NCI-H1436 (cell line): ENCODE measurements around the gene SIKE1.
"Not testable (repeated sequence)": the region's sequence is repeated elsewhere in the genome, so short reads cannot be mapped to it uniquely, and the experiment has no call there.

ENCODE experiments used
- DNase-seq: peaks from one replicate; lab custom pipeline; 2025; lab: John Stamatoyannopoulos, UW

SIKE1 gene

GRCh38 chr1:114780344-114781226, at the start of gene SIKE1:
Gene SIKE1, minus strand, starts transcription at chr1:114780685. Its CDS starts 78 bp downstream, at chr1:114780607.
- peak; percentile 87 for DNase-seq

DNA sequence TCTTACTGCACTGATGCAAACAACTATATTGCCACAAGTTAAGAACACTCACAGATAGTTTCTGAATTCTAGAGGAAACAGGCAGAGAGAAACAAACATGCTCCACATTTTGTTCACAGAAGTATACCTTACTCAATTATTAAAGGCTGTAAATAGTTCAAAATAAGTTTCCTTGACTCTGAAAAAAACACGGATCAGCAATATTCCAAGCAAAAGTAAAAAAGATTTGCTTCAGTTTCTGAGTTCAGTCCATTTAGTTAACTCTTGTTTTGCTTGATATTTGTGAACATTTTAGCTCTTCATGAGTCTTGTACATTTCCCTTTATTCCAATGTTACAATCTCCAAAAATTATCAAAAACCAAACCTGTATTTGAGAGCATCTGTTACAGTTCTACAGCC, 49.6 kb upstream of the SIKE1 start:
- DNase-seq, result not testable (repeated sequence)

- DNase-seq, result no peak
These were observed 47.8 kb upstream of the SIKE1 start for GRCh38 chr1:114828251-114828650.

GRCh38 chr1:114821978-114822377, 41.5 kb upstream of the SIKE1 start:
- no peak for DNase-seq

DNA sequence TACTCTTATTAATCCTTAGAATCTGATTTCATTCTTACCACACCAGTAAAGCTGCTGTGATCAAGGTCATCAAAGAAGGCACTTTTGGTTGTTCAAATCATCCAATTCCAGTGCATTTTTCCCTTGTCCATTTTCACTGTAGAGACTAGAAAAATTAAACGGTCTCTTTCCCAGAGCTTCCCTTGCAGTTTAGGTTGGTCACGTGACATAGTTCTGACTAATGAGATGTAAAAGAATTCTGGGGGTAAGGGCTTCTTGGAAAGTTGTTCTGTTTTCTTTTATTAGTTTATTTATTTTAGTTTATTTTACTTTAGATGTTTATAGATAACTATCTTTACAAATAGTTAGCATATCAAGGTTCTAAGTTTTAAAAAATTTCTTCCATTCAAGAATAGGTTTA, 39.9 kb upstream of the SIKE1 start:
- DNase-seq, result no peak

DNA sequence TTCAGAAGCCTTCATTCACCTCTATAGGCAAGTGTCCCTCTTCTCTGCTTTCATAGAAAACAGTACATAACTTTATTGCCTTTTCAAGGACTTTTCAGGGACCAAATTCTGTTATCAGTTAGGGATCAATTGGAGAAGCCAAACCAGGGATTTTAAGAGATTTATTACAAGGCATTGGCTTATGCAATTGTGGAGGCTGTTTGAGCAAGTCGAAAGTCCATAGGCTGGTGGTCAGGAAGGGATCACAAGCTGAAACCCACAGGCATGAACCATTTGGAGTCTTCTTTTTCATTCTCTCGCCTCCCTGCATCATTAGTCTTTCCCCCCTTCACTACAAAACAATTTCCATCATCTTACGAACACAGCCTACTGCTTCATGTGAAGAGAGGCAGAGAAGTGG, 39.4 kb upstream of the SIKE1 start:
- no peak for DNase-seq

- DNase-seq, result not testable (repeated sequence)
These were observed 24.0 kb upstream of the SIKE1 start for GRCh38 chr1:114804449-114804848.

DNA sequence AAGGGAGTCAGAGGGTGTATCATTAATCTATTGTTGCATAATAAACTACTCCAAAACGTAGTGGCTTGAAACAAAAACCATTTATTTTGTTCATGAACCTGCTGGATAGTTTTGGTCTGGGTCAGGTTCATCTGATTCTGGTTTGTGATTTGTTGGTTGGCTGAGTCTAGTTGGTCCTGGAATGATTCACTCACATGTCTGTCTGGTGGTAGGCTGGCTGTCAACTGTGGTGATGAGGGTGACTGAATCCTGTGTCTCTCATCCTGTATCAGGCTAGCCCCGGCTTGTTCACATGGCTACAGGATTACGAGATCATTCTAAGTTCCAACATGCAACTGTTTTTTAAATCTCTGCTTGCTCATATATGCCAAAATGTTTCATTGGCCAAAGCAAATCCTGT, 22.5 kb upstream of the SIKE1 start:
- no peak for DNase-seq

DNA sequence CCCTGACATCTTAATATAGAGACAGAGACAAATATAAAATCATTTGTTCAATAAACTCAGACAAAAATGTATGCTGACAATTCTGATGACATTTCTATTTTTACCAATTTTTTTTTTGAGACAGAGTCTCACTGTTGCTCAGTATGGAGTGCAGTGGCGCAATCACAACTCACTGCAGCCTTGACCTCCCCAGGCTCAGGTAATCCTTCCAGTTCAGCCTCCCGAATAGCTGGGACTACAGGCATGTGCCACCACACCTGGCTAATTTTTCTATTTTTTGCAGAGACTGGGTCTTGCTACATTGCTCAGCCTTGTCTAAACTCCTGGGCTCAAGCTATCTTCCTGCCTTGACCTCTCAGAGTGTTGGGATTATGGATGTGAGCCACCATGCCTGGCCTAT, 13.6 kb upstream of the SIKE1 start:
- no peak for DNase-seq

- not testable (repeated sequence) for DNase-seq
These were observed 10.1 kb upstream of the SIKE1 start for GRCh38 chr1:114790581-114790980.

DNA sequence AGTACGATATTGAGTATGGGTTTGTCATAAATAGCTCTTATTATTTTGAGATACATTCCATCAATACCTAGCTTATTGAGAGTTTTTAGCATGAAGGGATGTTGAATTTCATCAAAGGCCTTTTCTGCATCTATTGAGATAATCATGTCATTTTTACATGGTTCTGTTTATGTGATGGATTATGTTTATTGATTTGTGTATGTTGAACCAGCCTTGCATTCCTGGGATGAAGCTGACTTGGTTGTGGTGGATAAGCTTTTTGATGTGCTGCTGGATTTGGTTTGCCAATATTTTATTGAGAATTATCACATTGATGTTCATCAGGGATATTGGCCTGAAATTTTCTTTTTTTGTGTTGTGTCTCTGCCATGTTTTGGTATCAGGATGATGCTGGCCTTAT, 6.0 kb upstream of the SIKE1 start:
- DNase-seq, result not testable (repeated sequence)

GRCh38 chr1:114782476-114782875, 2.0 kb upstream of the SIKE1 start:
- no peak for DNase-seq

DNA sequence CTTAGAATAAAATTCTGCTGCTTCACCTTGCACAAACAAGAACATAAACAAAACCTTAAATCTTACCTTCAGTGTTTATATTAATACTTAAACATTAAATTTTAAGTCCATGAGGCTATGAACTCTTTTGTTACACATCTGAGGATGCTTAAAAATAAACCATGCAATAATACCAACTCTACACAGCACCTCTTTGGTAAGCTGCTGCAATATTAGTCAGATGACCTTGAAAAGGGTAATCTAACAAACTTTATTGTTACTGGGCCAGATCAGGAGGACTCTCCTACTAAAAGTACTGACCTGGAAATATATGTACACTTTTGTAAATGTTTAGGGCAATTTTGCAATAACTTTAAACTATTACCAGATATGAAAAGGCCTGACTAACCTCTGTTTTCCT, 763 bp downstream of the SIKE1 start:
- no peak for DNase-seq

DNA sequence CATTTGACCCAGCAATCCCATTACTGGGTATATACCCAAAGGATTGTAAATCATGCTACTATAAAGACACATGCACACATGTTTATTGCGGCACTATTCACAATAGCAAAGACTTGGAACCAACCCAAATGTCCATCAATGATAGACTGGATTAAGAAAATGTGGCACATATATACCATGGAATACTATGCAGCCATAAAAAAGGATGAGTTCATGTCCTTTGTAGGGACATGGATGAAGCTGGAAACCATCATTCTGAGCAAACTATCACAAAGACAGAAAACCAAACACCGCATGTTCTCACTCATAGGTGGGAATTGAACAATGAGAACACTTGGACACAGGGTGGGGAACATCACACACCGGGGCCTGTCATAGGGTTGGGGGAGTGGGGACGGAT, 3.8 kb downstream of the SIKE1 start:
- DNase-seq, result not testable (repeated sequence)

DNA sequence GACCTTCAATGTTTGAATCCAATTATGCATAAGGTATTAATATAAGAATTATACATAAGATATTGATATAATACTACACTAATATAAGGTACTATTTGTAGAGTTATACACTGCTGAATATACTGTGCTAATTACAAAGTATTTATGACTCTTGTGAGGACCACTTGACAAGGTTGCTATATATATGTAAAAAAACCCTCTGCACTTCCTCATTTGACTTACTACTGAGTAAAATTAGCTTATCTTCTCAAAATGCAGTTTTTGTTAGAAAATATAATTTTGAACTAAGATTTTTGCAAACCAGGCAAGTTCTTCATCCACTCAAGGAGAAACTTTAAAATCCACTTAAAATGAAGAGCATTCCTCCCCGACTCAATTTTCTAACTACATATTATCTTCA, 8.5 kb downstream of the SIKE1 start:
- no peak for DNase-seq

DNA sequence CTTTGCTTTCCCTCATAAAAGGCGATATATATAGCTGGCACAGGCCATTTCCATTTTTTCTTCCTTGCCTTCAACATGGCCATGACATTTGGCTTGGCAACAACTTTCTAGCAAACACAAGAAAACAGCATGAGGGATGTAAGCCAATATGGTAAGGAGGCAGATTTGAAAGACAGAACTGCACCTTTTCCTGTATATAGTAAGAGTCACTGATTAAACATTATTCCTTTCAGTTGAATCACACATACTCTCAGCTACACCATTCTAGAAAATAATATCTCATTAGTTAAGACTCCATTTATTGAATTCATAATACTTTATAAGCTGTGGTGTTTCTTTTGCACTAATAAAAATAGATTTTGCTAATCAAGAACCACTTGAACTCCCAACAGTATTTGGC, 9.5 kb downstream of the SIKE1 start:
- DNase-seq, result no peak

DNA sequence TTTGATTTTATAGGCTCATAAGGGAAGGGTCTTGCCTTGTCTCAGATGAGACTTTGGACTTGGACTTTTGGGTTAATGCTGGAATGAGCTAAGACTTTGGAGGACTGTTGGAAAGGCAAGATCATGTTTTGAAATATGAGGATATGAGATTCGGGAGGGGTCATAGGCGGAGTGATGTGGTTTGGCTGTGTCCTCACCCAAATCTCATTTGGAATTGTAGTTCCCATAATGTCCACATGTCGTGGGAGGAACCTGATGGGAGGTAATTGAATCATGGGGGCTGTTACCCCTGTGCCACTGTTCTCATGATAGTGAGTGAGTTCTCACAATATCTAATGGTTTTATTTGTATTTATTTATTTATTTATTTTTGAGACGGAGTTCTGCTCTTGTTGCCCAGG, 15.8 kb downstream of the SIKE1 start:
- no peak for DNase-seq

- no peak for DNase-seq
These were observed 22.1 kb downstream of the SIKE1 start for GRCh38 chr1:114758256-114758832.

DNA sequence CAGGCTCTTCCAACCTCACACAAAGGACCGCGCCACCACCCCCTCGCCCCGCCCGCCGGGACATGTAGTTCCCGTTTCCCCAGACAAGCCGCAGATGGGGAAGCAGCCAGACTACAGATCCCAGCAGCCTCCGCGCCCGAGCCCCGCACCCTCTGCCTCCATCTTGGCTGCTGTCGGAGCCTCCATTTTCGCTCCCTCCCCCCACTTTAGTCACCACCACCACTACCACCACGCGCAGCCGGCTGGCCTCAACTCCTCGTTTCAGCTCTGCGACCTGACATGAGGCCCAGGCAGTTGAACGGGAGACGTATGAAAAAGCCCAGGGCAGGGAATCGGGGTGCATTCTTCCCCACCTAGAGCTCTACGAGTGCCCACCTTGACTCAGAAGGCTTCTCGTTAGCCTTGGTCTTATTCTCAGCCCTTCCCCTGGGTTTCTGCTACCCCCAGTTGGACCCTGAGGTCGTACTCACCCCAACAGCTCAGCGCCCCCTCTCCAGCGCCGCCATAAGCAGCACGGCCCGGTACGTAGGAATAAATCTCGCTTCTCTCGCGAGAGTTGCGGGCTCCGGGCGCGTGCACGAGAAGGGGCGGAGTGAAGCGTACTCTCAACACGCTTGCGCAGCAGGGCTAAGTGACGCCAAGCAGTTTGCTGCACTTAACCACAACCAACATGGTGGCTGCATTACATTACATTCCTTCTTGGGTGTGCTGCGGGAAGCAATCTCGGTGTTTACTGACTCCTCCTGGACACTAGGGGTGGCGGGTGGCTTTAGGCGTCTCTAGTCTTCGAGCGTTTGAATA, 22.8 kb downstream of the SIKE1 start, which contains the start of gene CSDE1:
Gene CSDE1 (minus strand): TSS at position 530 of the 801 bp plus-strand sequence. CDS start 18,094 bp downstream, outside the sequence.
- peak; percentile 98 for DNase-seq

- no peak for DNase-seq
These were observed 23.5 kb downstream of the SIKE1 start for GRCh38 chr1:114756949-114757454.

DNA sequence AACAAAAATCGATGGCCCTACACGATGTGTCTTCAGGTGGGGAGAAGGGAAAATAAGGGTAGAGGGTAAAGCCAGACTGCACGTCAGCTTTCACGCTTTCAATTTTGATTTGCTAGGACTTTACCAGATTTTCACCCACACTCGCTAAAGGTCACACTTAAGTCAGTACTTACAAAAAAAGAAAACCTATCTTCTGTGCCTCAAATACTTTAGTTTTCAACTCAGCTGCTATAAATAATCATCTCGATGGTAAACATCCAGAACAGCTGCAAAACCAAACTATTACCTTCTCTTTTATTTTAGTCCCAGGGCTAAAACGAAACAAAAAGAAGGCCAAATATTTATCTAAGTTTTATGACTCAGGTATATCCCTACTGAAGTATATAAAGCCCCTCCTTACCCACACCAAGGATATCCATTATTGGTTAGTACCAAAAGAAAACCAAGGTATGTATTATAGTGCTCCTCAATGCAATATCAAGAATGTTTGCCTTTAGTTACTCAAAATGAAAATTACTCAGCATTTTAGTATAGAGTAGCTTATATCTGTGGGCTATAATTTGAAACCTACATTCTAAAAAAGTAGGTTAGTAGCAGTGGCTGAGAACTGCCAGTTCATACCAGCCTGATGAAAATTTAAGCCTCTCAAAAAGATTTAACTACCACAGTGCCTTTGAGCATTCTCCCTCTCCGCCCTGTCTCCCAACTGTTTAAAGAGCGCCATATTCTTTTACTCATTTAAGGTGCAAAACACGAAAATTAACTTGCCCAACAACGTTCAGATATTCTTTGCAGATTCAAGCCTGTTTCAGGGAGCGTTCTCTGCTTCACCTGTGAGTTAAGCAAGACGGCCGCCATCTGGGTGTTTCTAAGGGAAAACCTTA, 24.2 kb downstream of the SIKE1 start:
- DNase-seq, result no peak
